AG04449 (cell line): ENCODE data around the gene HOXB1.

Experiments used
- CTCF ChIA-PET: fragments of 350-600 bp; formaldehyde crosslinking; extraction: SDS; loops from one replicate; lab custom pipeline; 2021; ENCODE audit warnings: antibody characterized with exemption; lab: Yijun Ruan, JAX
- POLR2A ChIA-PET: fragments of 400-600, 350-600 bp; formaldehyde crosslinking; extraction: SDS; loops from one replicate; lab custom pipeline; 2020; ENCODE audit warnings: antibody characterized with exemption, inconsistent platforms; lab: Yijun Ruan, JAX
- DNase-seq: peaks from one replicate; pipeline ENCODE4 v3.0.0-alpha.2; 2010; ENCODE audit warnings: low read depth, low spot score
- H3K4me3 ChIP-seq: 2 replicates; pipeline ENCODE4 v1.5.1; 2011; ENCODE audit warnings: low read depth, mild to moderate bottlenecking, control low read depth, low read length
- TF ChIP-seq, protein P1 (sequence below): IDR thresholded peaks from one replicate; pipeline ENCODE4 v1.5.1; 2011; ENCODE audit warnings: mild to moderate bottlenecking, moderate library complexity, low read length, control low read depth, inconsistent platforms; ENCODE audit not compliant: insufficient read depth; ENCODE audit errors: missing control alignments

HOXB1 gene

DNA sequence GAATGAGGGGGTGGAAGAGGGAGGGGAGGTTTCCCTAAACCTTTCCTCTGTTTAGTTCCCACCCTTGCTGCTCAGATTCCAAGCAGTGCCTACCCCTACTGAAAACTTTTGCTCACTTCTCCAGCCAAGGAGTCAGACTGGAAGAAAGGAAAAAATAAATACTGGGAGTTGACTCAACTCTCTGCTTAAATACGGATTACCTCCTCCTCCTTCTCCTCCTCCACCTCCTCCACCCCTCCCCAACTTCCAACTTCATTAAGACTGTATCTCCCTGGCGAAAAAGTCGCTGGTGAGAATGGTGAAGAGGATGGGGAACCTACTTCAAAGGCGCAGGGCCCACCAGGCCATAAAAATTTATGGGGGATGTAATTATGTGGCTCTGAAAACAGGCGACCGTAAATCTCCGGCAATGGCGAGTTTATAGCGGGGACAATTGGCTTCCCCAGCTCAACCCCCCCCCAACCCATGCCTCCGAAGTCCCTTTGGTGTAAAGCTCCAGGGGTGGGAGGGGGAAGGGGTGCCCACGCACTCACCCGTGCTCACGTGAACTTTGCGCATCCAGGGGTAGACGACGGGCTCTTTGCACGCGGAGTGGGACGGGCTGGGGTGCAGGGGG lies 46.6 kb upstream of the HOXB1 start:
- POLR2A ChIA-PET: interaction anchor here (1.0 to 2.8 kb wide), 10 partner anchors 10 to 94 kb away, joined by 3 to 16 read pairs (median 6); partner anchors contain the start of gene HOXB5

DNA sequence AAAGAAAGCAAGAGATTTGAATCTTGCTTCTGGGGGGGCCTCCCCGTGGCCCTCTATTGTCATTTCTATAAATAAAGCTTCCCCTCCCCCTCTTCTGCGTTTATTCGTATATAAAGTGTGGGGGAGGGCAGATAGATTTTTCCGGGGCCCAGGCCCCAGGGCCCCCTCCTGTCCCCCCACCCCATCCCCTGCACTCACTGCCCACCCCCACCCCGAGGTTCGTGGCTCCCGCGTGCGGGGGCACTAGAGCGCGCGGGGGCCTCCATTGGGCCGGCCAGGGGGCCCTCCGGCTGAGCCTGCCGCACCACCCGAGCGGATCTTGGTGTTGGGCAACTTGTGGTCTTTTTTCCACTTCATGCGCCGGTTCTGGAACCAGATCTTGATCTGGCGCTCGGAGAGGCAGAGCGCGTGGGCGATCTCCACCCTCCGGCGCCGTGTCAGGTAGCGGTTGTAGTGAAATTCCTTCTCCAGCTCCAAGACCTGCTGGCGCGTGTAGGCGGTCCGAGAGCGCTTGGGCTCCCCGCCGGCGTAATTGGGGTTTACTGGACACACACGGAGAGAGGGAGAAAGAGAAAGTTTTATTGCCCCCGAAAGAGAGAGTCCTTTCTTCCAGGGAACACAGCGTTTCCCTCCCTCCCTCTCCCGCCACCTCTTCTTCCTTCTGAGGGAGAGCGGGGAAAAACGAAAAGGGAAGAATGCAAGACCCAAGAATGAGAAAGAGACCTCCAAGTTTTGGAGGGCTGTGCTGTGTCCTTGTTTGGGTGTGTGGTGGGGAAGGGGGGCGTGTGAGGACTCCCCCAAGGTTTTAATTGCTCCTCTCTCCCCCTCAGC lies 45.9 kb upstream of the HOXB1 start:
- TF ChIP-seq, protein P1, sequence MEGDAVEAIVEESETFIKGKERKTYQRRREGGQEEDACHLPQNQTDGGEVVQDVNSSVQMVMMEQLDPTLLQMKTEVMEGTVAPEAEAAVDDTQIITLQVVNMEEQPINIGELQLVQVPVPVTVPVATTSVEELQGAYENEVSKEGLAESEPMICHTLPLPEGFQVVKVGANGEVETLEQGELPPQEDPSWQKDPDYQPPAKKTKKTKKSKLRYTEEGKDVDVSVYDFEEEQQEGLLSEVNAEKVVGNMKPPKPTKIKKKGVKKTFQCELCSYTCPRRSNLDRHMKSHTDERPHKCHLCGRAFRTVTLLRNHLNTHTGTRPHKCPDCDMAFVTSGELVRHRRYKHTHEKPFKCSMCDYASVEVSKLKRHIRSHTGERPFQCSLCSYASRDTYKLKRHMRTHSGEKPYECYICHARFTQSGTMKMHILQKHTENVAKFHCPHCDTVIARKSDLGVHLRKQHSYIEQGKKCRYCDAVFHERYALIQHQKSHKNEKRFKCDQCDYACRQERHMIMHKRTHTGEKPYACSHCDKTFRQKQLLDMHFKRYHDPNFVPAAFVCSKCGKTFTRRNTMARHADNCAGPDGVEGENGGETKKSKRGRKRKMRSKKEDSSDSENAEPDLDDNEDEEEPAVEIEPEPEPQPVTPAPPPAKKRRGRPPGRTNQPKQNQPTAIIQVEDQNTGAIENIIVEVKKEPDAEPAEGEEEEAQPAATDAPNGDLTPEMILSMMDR: no peak
- DNase-seq: no peak
- peak overlapping the region; percentile 78 for H3K4me3 ChIP-seq
- ChIA-PET POLR2A (interaction anchor here (0.8 to 2.8 kb wide), 11 partner anchors 10 to 94 kb away, joined by 3 to 16 read pairs (median 5); partner anchors contain the start of gene HOXB5), CTCF (interaction anchor here (1.0 to 1.3 kb wide), 4 partner anchors 9 to 225 kb away, joined by 3 to 4 read pairs (median 4); no protein-coding TSS in a partner anchor)

More for the DNA sequence above, 46.6 kb upstream of the HOXB1 start:
- no peak for DNase-seq
- H3K4me3 ChIP-seq: peak overlapping the region; percentile 78
- TF ChIP-seq, protein P1: no peak
- CTCF ChIA-PET: interaction anchor here (1.0 to 1.3 kb wide), 2 partner anchors 35 to 226 kb away, joined by 3 to 5 read pairs; no protein-coding TSS in a partner anchor

DNA sequence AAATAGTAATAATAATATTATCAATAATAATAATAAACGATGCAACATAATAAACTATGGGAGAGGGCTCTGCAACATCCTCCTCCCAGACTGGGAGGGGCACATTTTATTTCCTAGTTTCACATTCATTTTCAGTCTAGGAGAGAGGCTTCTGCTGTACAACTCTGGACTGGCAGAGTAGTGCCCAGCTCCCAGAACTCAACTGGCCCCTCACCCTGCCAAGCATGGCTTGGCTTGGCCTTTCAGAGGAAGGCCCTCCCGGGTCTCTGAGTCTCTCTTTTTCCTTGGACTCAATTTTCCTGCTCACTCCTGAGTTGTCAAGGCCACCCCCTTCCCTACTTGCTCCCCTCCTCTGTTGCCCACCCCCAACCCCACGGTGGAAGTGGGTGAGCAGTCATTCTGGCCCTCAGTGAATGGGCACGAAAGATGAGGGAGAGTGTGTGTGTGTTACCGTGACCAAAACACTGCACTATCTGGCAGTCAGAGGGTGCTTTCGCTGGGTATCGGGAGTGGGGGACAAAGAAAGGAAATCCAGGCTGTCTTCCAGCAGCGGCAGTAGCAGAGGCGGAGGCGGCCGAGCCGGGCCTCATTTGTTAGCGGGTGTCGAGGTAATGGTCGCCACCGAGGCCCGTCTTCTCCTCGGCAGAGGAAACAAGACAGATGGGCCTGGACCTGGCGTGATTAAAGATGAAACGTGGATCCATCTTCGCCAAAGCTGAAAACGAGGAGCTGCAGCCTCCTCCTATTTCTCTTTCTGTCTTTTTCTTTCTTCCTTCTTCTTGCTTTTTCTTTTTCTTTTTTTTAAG lies 45.1 kb upstream of the HOXB1 start:
- TF ChIP-seq, protein P1: no peak
- no peak for DNase-seq
- ChIA-PET POLR2A (interaction anchor here (0.8 to 2.8 kb wide), 10 partner anchors 9 to 93 kb away, joined by 3 to 16 read pairs (median 6); partner anchors contain the start of gene HOXB5), CTCF (interaction anchor here (1.0 to 1.2 kb wide), 3 partner anchors 8 to 28 kb away, joined by 3 to 4 read pairs (median 4); no protein-coding TSS in a partner anchor)
- peak overlapping the region; percentile 49 for H3K4me3 ChIP-seq

DNA sequence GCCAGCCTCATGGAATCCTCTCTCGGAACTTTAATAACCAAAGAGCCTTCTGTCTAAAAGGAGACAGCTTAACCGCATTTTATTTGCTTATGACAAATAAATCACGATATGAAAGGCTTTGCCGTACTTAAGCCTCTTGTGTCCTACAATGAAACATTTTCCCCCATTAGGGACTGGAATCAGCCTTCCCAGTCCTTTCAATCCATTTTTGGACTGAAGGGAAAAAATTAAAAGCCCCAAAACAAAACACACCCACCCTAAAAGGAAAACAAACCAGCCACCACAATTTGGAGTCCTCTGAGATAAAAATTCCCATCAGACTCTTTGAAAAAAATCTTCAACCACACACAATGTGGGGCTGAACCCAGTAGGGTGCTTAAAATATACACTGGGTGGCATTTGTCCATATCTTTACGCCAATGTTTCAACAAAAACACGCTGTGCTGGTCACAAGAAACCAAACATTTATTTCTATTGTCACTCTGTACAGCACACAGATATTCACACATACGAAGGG lies 44.3 kb upstream of the HOXB1 start:
- TF ChIP-seq, protein P1: no peak
- POLR2A ChIA-PET: interaction anchor here (0.6 to 2.8 kb wide), 5 partner anchors 9 to 549 kb away, joined by 3 to 16 read pairs (median 3); no protein-coding TSS in a partner anchor
- DNase-seq: no peak
- CTCF ChIA-PET: interaction anchor here (0.9 to 1.3 kb wide), 4 partner anchors 18 to 88 kb away, joined by 3 to 5 read pairs (median 4); no protein-coding TSS in a partner anchor
- peak overlapping the region; percentile 49 for H3K4me3 ChIP-seq

DNA sequence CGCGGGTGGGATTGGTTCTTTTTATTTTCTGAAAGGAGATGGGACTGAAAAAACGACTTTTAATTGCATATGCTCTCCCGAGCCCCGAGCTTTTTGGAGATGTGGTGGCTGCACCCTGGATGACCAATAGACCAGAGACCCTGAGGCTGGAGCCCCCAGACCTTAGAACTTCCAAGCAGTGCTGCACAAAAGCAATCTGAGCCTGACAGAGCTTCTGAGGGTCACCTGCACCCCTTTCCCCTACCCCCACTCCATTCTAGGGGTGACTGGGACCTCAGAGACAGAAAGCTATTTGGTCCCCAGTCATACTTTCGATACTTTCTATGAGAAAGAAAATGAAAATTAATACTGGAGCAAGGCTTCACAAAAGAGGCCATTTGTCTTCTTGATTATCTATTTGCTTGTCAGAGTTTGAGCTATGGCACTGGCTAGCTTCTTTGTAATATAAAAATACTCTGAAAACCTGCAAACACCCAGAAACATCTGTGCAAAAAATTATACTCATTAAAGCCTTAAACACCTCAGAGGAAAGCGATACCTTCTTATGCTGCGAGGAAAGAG lies 43.8 kb upstream of the HOXB1 start:
- H3K4me3 ChIP-seq: peak overlapping the region; percentile 49
- DNase-seq: no peak
- TF ChIP-seq, protein P1: no peak
- POLR2A ChIA-PET: interaction anchor here (0.6 to 1.6 kb wide), 5 partner anchors 8 to 549 kb away, joined by 3 to 5 read pairs (median 3); no protein-coding TSS in a partner anchor
- CTCF ChIA-PET: interaction anchor here (0.9 to 1.3 kb wide), 4 partner anchors 18 to 88 kb away, joined by 3 to 5 read pairs (median 4); no protein-coding TSS in a partner anchor
